Left colon (tissue), 2 donors: Measurements from ENCODE around the gene BCL2. TPM values are rescaled to one million over a fixed set of nuclear protein-coding genes. Genes with fewer than 3 reads are reported as not detected.
"Not testable (repeated sequence)": the region's sequence is repeated elsewhere in the genome, so short reads cannot be mapped to it uniquely, and the experiment has no call there.

Source experiments
- ATAC-seq: fragments of 200-7000 bp; cut with Tn5 transposase; one replicate; pipeline ENCODE4 v1.9.1; 2020; ENCODE audit warnings: mild to moderate bottlenecking, moderate library complexity
- DNase-seq, 2 donors: peaks; one replicate each; pipeline ENCODE4 v3.0.0-alpha.2; 2020
- intact Hi-C, 2 donors: fragments of 100-400 bp; cut with DNase I in 1 of 2; cut with micrococcal nuclease in 1 of 2; formaldehyde crosslinking; loops; one replicate each; pipeline versions ENCODE4 v1.11.2 to v1.14.0; 2022; cut with DNase I, micrococcal nuclease
- long read RNA-seq: library from polyadenylated mRNA; unstranded; transcript quantifications from one replicate; pipeline ENCODE4 v2.0.0, GENCODE V29; 2021
- total RNA-seq, 2 donors: library from RNA; stranded (reverse); fragmentation: NEBNext Ultra II Directional; extraction: Animal tissue kit (Norgen Biotek cat#: 25700); gene quantifications; one replicate each; pipeline ENCODE4 v1.2.1, GENCODE V29; 2021
- donor health status: DM: no; HTN: no; CAD: no.
- donor health status: DM: yes; HTN: yes; CAD: no.

BCL2 gene
- 10 to 100 TPM; 16.6 to 19.3 TPM for total RNA-seq
- long read RNA-seq, full-length matches to known transcripts, result 3 of 6 reads
- long read RNA-seq, partial matches to known transcripts, result 0 of 6 reads
- long read RNA-seq, other reads (novel, unspliced or antisense), result 3 of 6 reads

DNA sequence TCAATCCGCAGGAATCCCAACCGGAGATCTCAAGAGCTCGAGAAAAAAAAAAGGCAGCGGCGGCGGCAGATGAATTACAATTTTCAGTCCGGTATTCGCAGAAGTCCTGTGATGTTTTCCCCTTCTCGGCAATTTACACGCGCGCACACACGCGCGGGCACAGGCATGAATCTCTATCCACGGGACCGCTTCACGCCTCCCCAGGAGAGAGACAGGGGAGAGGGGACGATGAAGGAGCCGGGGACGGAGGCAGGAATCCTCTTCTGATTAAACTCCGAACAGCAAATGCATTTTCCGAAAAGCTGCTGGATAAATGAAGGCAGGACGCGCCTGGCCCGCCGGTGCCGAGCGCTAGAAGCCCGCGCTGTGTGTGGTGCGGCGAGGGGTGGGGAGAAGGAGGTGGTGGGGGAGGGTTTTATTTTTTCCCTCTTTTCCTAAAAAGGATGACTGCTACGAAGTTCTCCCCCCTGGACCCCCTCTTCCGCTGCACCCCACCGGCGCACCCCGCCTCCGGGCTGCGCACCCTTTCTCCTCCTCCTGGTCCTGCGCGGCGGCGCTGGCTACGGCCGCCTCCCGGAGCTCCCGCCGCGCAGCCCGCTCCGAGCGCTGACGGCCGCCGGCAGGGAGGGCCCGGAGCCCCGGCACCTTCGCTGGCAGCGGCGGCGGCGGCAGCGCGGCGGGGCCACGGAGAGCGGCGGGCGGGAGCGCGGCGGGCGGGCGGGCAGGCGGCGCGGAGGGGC is at the start of gene BCL2:
Gene BCL2 (minus strand): TSS at position 387 of the 740 bp plus-strand sequence.
- DNase-seq, result peak in 1 of 2 donors; percentile 55

DNA sequence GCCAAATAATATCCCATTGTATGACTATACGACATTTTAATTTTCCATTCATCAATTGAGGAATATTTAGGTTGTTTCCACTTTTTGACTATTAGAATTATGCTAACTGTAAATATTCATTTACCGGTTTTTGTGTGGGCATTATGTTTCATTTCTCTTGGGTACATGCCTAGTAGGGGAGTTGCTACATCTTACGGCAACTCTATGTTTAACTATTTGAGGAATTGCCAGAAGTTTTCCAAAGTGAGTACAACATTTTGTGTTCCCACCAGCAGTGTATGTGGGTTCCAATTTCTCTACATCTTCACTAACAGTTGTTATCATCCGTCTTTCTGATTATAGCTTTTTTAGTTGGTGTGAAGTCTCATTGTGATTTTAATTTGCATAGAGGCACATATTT is 49.0 kb upstream of the BCL2 start:
- no peak for ATAC-seq
- no peak for DNase-seq
- intact Hi-C loops, result no loop called here

More for the DNA sequence above, at the start of gene BCL2:
- peak; percentile 17 for ATAC-seq
- intact Hi-C loops, result loop anchor here (5.0 kb wide), 2 partner anchors 187 to 302 kb away; no protein-coding TSS in a partner anchor

DNA sequence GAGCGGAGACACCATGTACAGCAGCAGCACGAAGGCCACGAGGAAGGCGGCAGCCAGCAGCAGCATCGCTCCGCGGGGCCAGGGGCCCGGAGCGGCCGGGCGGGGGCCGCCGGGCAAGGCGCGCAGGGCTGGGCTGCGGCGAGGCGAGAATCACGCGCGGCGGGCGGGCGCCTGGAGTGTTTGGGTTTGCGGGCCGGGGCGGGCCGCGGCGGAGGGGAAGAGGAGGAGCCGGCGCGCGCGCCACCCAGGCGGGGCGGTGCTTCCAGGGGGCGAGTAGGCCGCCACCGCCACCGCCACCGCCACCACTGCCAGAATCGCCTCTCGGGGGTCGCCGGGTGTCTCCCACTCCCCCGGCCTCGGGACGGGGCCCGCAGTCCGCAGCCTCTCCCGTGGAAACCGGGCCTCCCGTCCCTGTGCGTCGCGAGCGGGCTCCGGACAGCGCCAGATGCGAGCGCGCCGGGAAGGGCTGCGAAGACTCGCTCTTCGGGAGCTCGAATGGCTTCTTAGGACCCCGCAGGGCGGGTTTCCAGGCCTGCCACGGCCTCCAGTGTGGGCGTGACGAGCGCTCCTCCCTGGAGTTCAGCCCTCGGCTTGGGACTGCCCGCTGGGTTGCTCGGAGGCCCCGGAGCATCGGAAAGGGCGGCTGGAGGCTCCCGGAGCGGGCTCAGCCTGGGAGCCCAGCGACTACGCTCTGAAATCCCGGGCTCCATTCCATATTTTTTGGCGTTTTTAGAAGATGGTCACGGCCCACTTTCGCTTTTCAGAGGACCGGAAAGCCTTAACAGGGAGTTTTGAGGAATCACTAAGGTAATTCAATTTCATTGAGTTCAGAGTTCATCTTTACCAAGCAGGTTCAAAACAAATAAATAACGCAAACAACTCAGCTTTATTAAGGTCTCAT is 47.7 kb upstream of the BCL2 start, which contains the start of gene KDSR:
Gene KDSR (minus strand): TSS at position 154 of the 901 bp plus-strand sequence. CDS start 88 bp downstream, at position 66.
- DNase-seq (peak; percentile 93 to 97), ATAC-seq (peak; percentile 88)
- intact Hi-C loops, result no loop called here

DNA sequence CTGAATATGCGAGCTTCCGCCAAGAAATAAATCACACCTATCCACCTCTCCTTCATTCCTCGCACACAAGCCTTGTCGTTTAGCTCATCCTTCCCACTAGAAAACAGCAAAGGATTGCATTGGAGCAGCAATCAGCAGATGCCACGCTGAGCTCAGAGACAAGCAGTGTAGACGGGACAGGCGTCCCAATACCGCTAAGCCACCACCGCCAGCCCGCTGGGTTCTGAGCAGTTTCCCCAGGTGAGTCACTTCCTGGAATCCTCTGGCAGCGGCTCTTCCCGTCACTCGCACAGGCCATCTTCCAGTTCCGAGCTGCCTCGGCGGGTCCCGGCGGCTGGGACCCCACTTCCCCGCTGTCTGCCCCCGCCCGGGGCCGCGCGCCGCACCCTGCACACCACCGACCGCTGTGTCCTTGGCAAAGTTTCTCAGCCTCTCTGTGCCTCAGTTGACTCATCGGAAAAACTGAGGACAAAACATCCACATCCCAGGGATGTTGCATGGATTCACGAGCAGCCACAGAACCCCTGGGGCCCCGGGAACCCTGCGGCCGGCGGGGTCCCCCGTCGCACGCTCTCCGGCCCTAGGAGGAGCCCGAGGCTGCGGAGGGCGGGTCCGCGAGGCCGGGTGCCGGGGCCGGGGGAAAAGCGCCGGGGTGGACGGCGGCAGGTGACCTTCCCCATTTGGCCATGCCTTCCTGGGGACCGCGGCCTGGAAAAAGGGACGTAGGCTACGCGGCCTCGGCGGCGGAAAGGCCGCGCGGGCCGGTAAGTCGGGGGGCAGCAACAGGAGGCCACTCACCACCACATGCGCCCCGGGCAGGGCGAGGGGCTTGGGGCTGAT is 46.9 kb upstream of the BCL2 start:
- intact Hi-C loops, result no loop called here
- DNase-seq (peak; percentile 72 to 74), ATAC-seq (peak; percentile 53)

DNA sequence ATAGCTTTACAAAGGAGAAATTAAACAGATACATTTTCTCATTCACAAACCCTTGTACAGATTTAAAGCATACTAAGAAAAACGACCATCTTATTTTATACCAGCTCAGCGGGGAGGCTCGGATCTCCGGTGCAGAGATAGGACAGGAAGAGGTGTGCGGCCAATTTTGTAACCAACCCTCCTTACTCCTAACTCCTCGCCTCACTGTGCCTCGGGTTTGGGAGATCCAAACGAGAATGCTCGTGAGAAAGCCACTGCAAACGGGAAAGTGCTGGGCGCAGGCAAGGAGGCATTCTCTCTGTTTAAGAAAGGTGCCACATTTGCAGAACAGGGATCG is 46.3 kb upstream of the BCL2 start:
- ATAC-seq (no peak), DNase-seq (peak; percentile 21 to 26)
- intact Hi-C loops, result no loop called here

DNA sequence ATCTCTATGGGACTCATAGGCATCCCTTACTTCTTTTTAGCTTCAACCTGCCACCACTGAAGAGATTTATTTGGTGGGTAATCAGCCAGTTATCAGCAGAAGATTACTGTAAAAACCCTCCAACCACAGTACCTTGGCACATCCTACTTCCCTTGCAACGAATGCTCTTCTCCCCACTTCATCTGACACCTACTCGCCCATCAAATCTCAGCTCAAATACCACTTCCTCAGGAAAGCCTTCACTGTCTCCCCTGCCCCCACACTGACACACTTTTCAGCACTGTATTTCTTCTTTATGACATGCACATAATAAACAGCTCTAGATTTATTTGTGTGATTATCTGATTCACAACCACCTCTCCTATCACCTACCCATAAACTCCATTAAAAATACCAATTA is 44.4 kb upstream of the BCL2 start:
- no peak for DNase-seq
- intact Hi-C loops, result no loop called here
- no peak for ATAC-seq

DNA sequence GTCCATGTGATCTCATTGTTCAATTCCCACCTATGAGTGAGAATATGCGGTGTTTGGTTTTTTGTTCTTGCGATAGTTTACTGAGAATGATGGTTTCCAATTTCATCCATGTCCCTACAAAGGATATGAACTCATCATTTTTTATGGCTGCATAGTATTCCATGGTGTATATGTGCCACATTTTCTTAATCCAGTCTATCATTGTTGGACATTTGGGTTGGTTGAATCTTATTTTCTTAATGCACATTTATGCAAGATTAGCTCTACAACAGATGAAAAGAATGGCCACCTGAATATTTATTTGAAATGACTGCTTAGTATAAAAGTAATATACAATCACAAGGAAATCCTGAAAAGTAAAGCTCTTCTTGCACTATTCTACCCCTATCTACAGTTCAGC is 43.9 kb upstream of the BCL2 start:
- ATAC-seq, DNase-seq, intact Hi-C loops: not testable (repeated sequence)

DNA sequence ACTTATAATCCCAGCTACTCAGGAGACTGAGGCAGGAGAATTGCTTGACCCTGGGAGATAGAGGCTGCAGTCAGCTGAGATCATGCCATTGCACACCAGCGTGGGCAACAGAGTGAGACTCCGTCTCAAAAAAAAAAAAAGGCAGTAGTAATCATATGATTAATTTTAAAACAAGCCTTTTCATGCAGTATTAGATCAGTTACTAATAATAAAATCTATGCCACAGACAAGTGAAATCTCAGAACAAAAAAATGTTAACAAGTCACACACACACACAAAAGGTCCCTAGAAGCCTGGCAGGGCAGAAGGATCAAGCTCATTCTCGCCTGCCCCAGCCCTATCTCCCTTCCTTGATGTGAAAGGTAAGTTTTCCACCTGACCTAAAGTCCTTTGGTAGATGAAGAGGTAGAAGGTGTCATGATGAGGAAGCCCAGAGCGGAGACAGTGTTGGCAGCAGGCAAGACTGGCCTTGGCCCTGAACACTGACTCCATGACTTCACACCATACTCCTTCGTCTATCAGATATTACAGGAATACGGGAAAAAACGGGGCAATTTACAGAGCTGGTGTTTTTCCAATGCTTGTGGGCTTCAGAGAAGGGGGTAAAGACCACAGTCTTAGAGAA is 36.8 kb upstream of the BCL2 start:
- DNase-seq (no peak), ATAC-seq (no peak)
- intact Hi-C loops, result no loop called here

DNA sequence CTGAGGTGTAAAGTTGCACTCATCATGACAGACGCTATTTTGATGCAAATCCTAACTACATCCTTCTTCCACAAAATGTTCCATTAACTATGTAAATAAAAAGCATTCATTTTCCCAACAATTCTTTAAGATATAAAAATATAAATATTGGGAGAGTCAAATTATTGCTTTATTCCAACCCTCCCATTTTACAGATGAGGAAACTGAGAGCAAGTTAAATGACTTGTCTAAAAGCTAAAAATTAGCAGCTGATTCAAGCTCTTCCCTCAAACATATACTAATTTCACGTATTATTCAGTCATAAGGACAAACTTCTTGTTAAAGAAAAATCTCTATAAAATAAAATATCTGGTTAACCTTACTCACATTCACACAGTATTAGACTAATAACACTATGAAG is 30.7 kb upstream of the BCL2 start:
- intact Hi-C loops, result no loop called here
- DNase-seq (no peak), ATAC-seq (no peak)

DNA sequence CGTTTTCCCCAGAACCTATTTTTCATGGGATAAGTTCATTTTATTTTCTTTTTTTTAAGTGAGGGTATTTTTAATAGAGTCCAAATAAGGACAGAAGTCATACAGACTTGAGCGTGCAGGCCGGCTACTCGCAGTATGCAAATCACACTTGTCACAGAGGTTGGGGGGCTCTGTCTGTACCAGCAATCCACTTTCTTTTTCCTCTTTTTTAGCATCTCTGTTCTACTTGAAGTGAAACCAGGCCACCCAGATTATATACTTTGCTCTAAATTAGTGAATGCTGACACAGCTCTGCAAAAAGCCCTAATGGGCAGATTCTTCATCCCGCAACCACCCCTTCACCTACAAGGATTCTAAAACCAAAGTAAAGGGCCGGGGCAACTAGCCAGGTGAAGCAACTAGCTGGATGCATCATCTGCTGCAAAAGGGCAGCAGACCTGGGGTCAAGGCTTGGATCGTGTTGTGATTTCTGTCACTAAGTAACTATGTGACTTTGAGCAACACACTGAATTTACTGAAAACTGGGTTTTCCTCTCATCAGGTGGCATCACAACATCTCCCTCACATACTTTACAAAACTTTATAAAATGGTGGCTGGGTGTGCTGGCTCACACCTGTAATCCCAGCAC is 29.1 kb upstream of the BCL2 start:
- DNase-seq (no peak), ATAC-seq (no peak)
- intact Hi-C loops, result no loop called here

DNA sequence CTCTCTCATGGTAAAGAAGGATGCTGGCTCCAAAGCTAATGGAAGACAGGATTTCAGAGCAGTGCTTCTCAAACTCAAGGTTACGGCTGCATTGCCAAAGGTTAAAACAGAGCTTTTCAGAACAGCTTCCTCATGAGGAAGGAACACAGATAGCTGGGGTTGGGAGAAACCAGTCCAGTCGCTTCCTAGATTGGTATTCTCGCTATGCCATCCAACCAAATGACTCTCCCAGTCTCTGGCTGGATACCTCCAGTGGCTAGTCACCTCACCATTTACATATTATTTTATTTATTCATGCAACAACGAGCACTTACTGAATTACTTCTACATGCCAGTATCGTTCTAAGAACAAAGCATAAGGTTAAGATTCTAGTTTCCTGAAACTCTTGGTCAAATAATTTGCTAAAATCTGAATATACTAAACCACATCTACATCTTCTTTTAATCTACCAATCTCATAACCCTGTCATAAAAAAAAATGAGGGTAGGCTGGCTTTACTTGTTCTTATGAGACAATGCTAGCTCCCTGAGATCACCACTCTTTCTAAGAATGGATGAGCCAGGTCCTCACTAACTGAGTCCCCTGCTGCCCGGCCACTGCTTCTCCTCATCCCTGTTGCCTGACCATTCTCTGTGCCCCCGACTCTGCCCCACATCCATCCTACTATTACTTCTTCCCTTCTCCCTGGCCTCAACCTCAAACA is 27.1 kb upstream of the BCL2 start:
- intact Hi-C loops, result no loop called here
- no peak for ATAC-seq
- DNase-seq, result no peak

DNA sequence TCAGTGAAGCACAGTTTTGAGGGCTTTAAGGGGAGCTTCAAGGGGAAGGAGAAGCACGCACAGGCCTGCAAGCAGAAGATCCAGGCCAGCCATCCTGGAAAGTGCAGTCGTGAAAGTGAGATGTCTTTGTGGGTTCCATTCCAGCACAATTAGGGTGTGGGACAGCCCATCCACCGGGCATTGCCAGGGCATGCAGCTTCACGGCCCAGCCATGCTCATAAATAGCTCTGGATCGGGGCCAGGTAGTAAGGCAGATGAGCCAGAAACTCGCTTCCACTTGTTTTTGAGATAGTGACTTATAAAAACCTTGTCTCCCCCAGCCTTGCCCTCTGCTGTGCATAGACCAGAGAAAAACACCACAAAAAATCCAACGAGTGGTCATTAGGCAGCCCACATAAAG is 26.5 kb upstream of the BCL2 start:
- ATAC-seq (no peak), DNase-seq (no peak)
- intact Hi-C loops, result no loop called here

DNA sequence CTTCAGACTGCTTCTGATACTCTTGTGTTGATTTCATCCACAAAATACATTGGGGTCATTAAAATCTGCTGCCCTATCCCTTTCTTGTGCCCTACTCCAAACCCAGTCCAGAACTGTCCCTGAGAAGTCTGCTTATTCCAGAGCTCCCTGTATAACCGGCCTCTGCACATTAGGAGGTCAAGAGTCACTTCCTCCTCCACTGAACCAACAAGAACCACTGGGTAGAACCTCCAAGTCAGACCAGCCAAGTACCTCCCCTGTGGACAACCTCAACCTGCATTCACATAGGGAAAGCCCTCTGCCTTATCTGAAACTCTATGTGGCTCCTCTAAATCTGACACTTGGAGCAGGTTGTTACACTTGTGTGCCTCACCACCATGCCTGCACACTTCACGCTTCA is 25.3 kb upstream of the BCL2 start:
- ATAC-seq (peak; percentile 70), DNase-seq (no peak)
- intact Hi-C loops, result no loop called here

DNA sequence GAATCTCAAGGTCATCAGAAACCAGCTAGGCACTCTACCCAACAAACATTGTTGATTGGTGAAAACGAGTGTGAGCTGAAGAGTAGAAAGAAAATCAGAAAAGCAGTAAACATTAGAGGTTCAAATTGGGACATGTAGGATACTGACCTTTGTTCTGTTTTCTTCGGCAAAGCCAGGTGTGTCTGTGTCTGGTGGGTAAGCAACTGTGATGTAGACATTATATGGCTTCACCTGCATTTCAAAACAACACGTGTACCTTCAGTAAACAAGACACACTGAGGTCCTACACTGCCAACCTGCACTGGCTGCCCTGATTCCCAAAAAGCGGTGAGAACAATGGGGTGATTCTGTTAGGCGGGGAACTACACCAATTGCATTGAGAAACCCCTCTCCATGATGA is 24.7 kb upstream of the BCL2 start:
- intact Hi-C loops, result no loop called here
- peak; percentile 73 for ATAC-seq
- no peak for DNase-seq

DNA sequence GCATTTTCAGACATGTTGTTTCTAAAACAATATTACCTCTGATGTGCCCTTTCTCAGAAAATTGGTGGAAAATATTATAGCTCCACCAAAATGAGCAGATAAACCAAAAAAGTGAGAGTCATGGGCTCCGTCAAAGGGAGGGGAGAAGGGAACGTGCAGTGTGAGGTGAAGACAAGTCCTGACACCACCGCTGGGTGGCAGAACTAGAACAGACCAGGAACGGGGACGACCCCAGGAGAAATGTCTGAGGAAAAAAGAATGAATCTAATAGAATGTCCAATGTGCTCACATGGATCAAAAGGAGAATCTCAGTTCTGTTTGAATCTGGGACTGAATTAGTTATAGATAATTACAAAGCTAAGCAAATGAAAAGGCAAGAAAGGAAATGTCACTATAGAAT is 22.6 kb upstream of the BCL2 start:
- no peak for DNase-seq
- ATAC-seq, result no peak

DNA sequence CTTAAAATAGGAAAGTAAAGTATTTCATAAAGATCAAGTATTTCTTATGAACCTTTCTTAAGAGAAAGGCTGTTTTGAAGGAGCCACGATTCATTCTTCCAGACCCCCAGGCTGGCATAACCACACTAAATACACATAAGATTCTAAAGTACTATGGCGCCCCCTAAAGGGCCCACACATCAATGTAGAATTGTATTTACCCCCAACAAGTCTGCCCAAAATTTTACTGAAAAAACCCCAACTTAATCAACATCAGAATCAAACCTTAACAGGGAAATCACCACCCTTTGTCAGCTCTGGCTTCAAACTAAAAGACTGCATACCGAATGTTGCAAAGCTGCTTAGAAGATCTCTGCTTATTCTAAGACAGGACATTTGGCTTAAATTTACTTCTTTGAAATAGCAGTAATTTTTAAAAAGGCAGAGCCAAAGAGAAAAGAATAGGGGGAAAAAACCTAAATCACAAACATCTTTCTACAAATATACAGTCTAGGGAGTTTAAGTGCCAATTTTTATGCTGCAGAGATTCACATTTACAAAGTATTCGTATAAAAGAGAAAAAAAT is 20.4 kb upstream of the BCL2 start:
- peak in 1 of 2 donors; percentile 32 for DNase-seq
- no peak for ATAC-seq
- intact Hi-C loops, result loop anchor here in 1 of 2 donors (10.0 kb wide), 1 partner anchor 325 kb away; no protein-coding TSS in a partner anchor

More for the DNA sequence above, 22.6 kb upstream of the BCL2 start:
- intact Hi-C loops, result no loop called here
